Measurements from ENCODE around the gene FRMD4B.
"Not testable (repeated sequence)": the region's sequence is repeated elsewhere in the genome, so short reads cannot be mapped to it uniquely, and the experiment has no call there.

Gene FRMD4B

DNA sequence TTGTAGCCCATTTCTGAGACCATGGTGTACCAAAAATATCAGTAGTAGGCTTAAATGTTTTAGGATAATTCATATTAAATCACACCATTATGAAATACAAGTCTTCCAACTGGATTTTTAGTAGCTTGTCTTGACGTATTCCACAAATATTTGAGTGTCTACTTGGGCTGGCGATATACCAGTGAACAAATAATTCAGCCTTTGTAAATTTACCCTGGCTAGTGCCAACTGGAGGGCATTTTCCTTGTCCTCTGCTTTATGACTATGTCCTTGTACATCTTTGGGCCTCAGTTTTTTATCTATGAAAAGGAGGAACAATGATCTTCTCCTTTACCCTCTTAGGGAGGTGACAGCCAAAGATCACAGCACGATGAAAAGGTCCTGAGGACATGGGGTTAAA is 114.8 kb downstream of the FRMD4B start:
- in situ Hi-C loops (cut with HindIII; ENCODE audit: low pct_ligation_motif_present, low pct_unique_long_range_greater_than_20kb, low sequenced_read_pairs) = no loop called here

DNA sequence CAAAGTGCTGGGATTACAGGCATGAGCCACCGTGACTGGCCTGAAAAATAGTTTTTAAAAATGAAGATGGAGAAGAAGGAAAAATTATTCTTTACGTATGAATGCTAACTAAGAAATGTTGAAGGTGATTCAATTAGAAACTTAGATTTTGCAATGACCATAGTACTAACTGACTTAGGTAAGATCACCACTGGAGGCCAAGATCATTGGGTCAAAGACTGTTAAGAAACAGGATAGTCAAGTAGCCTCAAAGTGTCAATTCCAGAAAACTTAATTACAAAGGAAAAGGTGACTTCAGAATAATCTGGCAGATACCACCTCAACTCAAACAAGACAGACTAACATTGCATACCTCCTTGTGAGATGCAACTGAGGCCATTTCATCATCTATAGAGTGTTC is 119.3 kb downstream of the FRMD4B start:
- in situ Hi-C loops (cut with HindIII; ENCODE audit: low pct_ligation_motif_present, low pct_unique_long_range_greater_than_20kb, low sequenced_read_pairs) = no loop called here
- DNase-seq = no peak

More for the DNA sequence above, 114.8 kb downstream of the FRMD4B start:
- DNase-seq = no peak

DNA sequence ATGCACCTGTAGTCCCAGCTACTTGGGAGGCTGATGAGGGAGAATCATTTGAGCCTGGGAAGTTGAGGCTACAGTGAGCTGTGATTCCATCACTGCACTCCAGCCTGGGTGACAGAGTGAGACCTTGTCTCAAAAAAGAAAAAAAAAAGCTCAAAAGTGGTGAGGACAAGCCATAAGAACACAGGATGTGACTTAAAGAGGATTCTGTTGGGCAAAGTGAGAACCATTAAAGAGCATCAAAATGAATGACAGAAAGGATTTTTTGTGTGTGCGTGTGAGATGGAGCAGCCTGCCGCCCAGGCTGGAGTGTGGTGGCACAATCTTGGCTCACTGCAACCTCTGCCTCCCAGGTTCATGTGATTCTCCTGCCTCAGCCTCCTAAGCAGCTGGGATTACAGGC is 119.8 kb downstream of the FRMD4B start:
- DNase-seq; in situ Hi-C loops (cut with HindIII; ENCODE audit: low pct_ligation_motif_present, low pct_unique_long_range_greater_than_20kb, low sequenced_read_pairs): not testable (repeated sequence)

DNA sequence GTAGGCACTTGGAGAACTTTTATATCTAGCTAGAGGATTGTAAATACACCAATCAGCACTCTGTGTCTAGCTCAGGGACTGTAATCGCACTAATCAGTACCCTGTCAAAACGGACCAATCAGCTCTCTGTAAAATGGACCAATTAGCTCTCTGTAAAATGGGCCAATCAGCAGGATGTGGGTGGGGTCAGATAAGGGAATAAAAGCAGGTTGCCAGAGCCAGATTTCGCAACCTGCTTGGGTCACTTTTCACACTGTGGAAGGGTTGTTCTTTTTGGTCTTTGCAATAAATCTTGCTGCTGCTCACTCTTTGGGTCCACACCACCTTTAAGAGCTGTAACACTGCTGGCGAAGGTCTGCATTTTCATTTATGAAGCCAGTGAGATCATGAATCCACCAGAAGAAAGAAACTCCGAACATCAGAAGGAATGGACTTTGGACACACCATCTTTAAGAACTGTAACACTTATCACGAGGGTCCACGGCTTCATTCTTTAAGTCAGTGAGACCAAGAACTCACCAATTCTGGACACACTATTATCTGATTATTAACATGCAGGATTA is 125.0 kb downstream of the FRMD4B start:
- in situ Hi-C loops (cut with HindIII; ENCODE audit: low pct_ligation_motif_present, low pct_unique_long_range_greater_than_20kb, low sequenced_read_pairs); DNase-seq: not testable (repeated sequence)

DNA sequence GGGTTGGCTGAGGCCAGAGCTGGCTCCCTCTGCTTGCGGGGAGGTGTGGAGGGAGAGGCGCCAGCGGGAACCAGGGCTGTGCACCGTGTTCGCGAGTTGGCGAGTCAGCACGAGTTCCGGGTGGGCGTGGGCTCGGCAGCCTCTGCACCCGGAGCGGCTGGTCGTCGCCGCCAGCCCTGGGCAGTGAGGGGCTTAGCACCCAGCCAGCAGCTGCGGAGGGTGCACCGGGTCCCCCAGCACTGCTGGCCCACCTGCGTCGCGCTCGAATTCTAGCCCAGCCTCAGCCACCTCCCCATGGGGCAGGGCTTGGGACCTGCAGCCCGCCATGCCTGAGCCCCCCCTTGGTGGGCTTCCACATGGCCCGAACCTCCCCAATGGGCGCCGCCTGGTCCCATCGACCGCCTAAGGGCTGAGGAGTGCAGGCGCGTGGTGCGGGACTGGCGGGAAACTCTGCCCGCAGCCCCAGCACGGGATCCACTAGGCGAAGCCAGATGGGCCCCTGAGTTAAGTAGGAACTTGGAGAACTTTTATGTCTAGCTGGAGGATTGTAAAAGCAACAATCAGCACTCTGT is 125.6 kb downstream of the FRMD4B start:
- DNase-seq = no peak
- in situ Hi-C loops (cut with HindIII; ENCODE audit: low pct_ligation_motif_present, low pct_unique_long_range_greater_than_20kb, low sequenced_read_pairs) = no loop called here

DNA sequence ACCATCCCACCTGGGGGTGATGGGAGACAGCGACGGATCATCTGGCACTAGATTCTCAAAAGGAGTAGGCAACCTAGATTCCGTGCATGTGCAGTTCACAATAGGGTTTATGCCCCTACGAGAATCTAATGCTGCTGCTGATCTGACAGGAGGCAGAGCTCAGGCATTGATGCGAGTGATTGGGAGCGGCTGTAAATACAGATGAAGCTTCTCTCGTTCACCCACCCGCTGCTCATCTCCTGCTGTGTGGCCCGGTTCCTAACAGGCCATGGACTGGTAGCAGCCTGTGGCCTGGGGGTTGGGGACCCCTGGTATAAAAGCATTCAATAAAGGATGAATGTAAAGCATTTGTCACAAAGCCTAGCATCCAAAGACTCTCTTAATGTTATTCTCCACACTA is 126.8 kb downstream of the FRMD4B start:
- DNase-seq = no peak
- in situ Hi-C loops (cut with HindIII; ENCODE audit: low pct_ligation_motif_present, low pct_unique_long_range_greater_than_20kb, low sequenced_read_pairs) = no loop called here

DNA sequence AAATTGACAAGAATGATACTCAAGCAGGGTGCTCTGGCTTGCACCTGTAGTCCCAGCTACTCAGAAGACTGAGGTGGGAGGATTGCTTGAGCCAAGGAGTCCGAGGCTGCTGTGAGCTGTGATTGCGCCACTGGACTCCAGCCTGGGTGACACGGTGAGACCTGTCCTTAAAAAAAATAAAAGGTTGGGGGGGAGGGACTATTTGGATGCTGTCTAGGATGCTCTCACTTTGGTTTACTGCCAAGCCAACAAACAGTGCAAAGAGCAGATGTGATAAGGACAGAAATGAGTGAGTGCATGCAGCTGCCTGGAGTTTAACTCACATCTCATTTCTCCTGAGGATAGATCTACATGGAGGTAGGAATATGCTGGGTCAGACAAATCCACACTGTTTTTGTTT is 130.0 kb downstream of the FRMD4B start:
- DNase-seq = no peak
- in situ Hi-C loops (cut with HindIII; ENCODE audit: low pct_ligation_motif_present, low pct_unique_long_range_greater_than_20kb, low sequenced_read_pairs) = no loop called here

DNA sequence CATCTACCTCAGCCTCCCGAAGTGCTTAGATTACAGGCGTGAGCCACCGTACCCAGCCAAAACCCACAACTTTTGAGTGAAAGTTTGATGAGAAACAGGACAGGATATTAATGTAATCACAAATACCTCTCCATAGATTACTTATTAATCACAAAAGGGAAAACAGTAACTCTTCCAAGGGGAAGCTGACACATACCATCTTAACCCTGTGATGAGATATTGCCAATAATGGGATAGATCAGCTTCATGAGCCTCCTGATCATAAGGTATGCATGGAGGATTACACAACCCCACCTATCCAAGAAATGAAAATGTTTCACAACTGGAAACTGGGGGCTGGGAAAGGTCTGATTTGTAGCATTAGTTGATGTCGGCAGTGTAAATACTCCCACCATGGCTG is 131.5 kb downstream of the FRMD4B start:
- no peak for DNase-seq
- in situ Hi-C loops (cut with HindIII; ENCODE audit: low pct_ligation_motif_present, low pct_unique_long_range_greater_than_20kb, low sequenced_read_pairs) = no loop called here

DNA sequence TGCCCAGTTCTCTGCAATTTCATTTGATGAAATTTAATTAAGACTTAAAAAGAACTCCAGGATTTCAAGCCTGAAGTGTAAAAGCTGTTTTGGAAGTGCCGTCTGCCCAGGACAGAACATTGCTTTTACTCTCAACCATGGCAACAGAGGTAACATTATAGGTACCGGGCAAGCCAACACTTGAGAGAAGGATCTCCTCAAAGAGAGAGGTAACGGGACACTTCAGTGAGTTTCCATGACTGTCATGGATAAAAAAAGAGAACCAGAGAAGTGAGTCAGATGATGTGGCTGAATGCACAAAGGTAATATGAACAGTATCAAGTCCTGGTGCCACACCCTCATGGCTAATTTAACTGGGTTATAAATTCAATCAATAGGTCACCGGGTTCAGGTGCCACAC is 133.3 kb downstream of the FRMD4B start:
- no peak for DNase-seq
- in situ Hi-C loops (cut with HindIII; ENCODE audit: low pct_ligation_motif_present, low pct_unique_long_range_greater_than_20kb, low sequenced_read_pairs) = no loop called here

DNA sequence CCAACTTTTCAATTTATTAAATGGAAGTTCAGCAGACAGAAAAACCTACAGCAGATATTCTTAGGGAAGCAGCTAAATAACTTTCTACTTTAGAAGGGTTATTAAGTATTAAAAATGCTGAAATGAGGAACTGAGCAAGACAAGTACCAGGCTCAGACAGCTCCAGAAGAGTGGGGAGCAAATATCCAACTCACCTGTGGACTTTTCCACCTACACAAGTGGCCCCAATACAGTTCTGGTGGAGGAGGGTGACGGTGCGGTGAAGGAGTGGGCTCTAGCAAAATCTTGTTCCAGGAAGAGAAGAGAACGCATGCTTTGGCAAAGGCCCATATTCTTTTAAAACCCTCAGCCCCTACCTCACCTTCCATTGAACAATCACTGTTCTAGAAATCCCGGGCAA is 133.7 kb downstream of the FRMD4B start:
- in situ Hi-C loops (cut with HindIII; ENCODE audit: low pct_ligation_motif_present, low pct_unique_long_range_greater_than_20kb, low sequenced_read_pairs) = no loop called here

DNA sequence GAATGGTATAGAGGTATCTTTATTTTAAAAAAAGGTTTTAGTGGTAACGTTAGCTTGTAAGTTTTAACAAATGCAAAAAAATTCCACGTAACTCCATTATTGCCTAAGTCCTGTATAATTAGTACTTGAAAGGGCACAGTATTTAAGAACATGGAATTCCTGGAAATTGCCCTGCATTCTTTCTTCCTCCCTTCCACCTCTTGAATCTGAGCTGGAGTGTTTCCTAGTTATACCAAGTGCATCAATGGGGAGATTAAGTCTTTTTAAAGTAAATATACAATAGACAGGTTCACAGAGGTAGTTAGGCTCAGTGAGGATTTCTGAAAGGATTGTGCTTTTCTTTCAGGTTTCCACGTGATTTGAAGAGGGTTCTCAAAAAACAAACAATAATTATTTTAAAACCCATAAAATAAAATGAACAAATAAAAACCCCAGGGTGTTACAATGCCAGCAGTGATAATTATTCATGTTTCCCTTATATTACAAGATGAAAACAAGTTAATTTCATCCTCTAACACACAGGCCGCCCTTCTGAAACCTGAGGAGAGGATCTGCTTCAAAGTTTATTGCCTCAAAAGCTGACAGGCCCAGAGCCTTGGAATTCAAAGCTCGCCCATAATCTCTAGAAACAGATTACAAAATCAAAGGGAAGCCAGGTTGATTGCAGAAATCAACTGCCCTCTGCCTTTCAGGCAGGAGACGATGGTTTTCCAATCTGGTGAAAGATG is 134.6 kb downstream of the FRMD4B start:
- in situ Hi-C loops (cut with HindIII; ENCODE audit: low pct_ligation_motif_present, low pct_unique_long_range_greater_than_20kb, low sequenced_read_pairs) = no loop called here
- DNase-seq = no peak

More for the DNA sequence above, 133.7 kb downstream of the FRMD4B start:
- DNase-seq = no peak

DNA sequence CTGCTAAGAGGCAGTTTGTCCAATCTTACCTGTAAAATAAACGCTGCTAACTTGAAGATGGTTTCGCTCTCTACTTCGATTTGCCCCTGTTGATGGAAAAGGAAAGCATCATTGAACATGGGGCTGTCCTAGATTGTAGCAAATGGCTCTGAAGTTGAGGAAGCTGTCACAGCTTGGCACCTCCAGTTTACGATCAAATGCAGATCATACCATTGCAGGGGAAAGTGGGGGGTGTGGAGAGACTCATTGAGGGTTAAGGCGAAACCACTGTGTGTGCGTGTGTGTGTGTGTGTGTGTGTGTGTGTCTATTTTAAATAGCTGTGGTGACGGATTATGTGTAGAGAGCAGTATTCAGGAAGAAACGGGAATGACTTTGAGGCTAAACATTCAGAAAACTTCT is 135.9 kb downstream of the FRMD4B start:
- in situ Hi-C loops (cut with HindIII; ENCODE audit: low pct_ligation_motif_present, low pct_unique_long_range_greater_than_20kb, low sequenced_read_pairs) = no loop called here
- peak; percentile 93 for DNase-seq

DNA sequence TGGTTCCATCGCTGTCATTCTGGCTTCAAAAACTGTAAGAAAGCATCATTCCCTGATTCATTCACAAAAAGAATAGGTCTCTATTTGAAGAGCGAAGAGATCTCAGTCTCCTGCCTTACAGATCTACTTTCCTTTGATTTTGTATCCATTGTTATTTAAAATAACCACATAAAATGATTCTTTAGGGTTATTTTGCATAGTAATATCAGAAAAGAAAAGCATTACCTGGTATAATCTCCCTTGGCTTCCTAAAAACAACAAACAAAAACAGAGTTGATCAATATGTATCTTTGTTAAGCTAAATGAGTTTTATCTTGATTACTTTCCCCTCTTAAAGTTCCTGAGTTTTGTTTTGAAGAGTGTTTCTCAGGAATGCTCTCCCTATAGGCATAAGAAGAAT is 136.9 kb downstream of the FRMD4B start:
- DNase-seq = no peak
- in situ Hi-C loops (cut with HindIII; ENCODE audit: low pct_ligation_motif_present, low pct_unique_long_range_greater_than_20kb, low sequenced_read_pairs) = no loop called here

DNA sequence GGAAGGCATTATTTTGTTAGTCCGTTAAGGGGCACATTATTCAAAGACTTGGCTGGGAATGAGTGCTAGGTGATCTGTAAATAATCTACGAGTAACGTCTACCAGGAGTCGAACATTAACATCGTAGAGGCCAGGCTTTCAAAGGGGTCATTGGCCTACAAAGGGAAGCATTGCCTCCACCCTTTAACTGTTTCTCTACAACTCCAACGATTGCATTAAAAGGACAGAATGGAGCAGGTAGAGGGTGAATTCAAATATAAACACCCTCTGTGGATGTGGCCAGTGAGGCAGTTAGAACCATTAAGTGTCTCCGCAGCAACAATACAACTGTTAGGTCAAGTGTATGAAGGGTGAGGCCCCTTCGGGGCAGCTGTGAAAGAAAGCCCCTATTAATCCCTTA is 137.5 kb downstream of the FRMD4B start:
- peak; percentile 74 for DNase-seq
- in situ Hi-C loops (cut with HindIII; ENCODE audit: low pct_ligation_motif_present, low pct_unique_long_range_greater_than_20kb, low sequenced_read_pairs) = no loop called here

DNA sequence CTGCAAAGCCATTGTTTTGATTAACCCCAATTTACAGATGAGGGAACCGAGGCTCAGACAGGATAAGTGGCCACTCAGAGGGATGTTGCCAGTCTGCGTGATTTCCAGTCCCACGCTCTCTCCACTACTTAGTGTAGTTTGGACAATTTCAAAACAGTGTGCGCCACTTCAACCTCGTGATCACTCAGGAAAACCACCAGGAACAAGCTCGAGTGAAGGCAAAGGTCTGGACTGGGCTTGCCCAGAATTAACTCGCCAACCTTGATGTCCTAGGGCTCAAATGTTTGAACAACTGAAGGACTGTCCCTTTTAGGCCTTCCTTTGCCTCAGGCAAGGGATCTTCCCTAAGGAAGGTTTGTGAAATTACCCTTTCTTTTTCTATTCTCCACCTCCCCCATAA is 139.3 kb downstream of the FRMD4B start:
- in situ Hi-C loops (cut with HindIII; ENCODE audit: low pct_ligation_motif_present, low pct_unique_long_range_greater_than_20kb, low sequenced_read_pairs) = no loop called here
- DNase-seq = no peak

DNA sequence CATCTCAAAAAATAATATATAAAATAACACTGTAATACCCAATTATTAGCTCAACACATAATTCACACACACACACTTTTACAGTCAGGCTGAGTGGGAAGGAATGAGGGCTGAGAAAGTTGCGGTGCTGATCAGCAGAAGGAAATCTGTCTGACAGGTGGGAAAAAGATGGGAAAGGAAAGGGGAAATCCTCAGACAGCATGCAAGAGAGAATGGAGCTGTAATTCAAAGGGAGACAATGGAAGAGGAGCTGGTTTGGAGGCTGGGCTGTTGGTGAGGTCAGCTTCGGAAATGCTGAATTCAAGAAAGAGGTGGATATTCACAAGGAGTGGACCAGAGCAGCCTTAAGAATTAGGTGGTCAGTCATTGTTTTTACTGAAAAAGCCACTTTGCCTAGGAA is 141.8 kb downstream of the FRMD4B start:
- no peak for DNase-seq
- in situ Hi-C loops (cut with HindIII; ENCODE audit: low pct_ligation_motif_present, low pct_unique_long_range_greater_than_20kb, low sequenced_read_pairs) = no loop called here

DNA sequence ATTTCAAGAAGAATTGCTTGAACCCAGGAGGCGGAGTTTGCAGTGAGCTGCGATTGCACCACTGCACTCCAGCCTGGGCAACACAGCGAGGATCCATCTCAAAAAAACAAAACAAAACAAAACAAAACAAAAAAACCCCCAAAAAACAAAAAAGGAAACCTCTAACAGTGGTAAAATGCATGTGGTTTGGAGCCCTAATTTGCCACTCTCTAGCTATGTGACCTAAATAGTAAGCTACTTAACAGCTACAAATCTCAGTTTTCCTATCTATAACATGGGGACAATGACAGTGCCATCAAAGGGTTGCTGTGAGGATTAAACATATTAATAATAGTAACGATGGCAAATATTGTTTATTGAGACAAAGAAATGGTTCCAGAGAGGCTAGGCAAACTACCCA is 144.1 kb downstream of the FRMD4B start:
- no peak for DNase-seq
- in situ Hi-C loops (cut with HindIII; ENCODE audit: low pct_ligation_motif_present, low pct_unique_long_range_greater_than_20kb, low sequenced_read_pairs) = no loop called here

DNA sequence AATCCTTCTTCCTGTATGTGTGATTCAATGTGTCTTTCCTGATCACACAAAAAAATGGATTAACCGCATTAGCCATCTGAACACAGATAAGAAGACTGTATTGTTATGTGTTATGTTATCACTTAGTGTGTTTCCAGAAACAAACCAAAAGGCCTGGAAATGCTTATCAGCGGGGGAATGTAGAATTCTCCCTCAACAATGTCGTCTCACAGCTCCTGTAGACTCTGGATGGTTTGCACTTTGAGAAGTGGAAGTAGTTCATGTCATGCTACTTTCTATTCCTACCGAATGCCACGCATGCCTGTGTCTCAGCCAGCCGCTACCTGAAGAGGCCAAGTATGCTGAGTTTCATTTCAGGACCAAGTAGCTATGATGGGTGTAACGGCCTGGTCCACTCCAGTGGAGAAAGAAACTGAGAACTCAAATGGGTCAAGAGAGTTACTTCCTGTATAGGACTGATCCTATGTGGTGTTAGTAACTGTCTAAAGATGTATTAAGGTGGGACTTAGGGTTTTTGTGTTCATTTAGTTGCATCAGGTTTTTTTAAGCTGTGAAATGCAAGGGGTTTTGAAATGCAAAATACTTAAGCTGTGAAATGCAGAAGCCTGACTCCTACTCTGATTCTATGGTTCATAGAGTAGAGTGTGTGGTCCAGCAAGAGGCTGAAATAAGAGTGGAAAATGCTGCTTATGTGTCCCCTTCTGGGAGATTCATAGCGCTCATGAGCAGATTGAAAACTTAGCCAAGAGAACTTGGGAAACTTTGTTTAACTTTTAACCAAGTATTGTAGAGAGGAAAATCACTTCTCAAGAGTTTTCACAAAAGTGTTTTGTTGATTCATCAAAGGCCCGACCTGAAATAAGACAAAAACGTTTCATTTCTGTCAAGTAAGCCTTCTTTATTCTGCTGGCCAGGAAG is 145.0 kb downstream of the FRMD4B start:
- DNase-seq = no peak
- in situ Hi-C loops (cut with HindIII; ENCODE audit: low pct_ligation_motif_present, low pct_unique_long_range_greater_than_20kb, low sequenced_read_pairs) = no loop called here

DNA sequence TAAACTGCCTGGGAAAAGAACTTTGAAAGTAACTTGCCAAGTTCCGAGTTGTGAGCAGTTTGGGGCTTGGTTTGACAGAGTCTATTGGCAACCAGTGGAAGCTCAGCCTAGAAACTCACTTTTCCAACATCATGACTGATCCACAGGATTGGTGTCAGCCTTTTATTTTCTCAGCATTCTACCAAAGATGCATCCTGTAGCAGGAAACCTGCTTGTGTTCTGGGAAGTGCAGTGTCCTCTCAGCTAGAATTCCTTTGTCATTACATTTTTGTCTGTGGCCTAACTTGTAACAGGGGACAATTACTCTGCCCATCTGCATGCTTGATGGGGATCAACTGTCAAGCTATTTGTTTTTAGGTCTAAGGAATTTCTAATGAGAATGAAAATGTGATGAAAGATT is 146.8 kb downstream of the FRMD4B start:
- in situ Hi-C loops (cut with HindIII; ENCODE audit: low pct_ligation_motif_present, low pct_unique_long_range_greater_than_20kb, low sequenced_read_pairs) = no loop called here
- no peak for DNase-seq
